GM04503 (cell line): ENCODE results near the gene DTX2.
"Not testable (repeated sequence)": the region's sequence is repeated elsewhere in the genome, so short reads cannot be mapped to it uniquely, and the experiment has no call there.

ENCODE experiments used
- DNase-seq: peaks from one replicate; pipeline ENCODE4 v3.0.0-alpha.2; 2012; ENCODE audit warnings: low read depth

DTX2 gene

DNA sequence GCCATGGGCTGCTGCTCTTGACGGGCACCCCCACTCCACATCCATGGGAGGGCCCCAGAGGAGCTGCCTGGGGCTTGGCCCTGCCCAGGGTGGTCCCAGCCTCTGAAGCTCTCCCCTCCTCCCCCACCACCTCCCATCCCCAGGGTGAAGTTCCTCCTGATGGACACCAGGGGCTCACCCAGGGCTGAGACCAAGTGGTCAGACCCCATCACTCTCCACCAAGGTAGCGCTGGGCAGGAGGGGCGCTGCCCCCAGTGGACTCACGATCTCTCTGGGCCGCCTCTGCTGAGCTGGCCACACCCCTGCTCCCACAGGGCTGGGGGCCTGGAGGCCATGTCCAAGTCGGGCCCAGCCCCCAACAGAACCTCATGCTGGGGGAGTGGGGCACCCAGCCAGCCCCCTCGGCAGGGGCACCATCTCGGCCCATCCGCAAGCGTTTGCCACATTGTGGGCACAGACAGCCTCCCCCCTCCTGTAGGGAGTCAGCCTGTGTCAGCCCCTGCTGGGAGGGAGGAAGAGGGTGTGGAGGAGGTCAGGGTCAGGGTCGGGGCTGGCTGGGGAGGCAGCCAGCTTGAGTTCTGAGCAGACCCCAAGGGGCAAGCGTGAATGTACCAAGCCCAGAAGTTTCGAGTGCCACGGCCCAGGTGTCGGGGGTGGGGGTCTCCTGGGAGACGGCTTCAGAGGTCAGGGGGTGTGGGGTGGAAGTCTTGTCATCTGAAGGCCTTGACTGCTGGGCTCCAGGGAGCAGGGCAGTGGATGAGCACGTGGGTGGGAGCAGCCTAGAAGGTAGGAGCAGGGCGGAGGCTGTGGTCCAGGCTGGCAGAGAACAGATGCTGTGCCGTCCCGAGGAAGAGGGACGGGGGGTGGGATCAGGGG is 51.7 kb downstream of the DTX2 start:
- DNase-seq: no peak

DNA sequence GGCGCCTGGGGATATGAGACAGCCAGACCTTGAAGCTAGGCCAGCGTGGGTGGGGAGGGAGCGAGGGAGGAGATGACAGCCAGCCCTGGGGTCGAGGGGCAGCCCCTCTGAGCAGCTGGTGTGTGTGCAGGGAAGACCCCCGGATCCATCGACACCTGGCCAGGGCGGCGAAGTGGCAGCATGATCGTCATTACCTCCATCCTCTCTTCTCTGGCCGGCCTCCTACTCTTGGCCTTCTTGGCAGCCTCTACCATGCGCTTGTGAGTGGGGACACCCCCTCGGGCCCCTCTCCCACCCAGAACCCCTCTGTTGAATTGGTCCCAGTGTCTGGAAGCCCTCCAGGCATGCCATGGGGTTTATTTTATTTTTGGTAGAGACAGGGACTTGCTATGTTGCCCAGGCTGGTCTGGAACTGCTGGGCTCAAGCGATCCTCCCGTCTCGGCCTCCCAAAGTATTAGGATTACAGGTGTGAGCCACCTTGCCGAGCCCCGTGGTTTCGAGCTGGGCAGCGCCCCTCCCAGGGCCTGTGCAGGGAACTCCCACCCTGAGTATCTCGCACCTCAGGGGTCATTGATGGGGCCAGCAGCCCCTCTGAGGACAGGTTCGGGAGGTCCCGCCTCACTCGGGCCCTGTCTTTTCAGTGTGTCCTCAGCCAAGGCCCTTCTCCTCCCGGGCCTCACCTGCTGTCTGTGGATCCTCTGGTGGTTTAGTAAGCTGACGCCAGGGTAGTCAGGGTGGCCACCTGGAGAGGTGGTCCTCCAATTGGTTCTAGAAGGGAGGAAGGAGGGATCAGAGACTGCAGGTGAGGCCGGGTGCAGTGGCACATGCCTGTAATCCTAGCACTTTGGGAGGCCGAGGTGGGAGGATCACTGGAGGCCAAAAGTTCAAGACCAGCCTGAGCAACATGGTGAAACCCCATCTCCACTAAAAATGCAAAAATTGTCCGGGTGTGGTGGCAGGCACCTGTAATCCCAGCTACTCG is 52.6 kb downstream of the DTX2 start:
- DNase-seq: no peak

DNA sequence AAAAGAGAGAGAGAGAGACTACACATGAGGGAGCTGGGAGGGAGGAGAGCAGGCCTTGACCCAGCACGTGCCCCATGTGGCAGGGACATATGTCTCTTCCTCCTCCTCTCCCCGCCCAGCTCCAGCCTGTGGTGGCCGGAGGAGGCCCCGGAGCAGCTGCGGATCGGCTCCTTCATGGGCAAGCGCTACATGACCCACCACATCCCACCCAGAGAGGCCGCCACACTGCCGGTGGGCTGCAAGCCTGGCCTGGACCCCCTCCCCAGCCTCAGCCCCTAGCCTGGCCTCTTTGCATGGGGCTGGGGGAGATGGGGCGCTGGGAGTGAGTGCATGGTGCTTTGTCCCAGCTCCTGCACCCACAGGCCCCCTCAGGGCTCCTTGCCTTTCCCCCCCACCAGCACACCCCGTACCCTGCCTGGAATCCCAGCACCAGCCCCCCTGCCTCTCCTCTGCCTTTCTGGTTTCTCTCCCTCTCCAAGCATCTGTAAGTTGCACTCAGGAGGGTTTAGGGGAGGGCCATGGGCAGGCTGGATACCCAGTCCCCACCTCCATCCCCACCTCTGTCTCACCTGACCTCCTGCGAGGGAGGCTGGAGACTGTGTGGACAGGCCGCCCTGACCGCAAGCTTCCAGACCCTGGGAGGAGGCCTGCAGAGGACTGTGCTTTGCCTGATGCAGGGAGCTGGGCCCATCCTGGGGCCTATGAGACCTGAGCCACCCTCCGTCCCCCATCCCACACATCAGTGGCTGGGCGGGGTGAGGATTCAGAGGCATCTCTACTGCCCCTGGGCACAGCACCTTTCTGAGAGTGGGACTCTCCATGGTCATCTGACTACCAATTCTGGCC is 53.6 kb downstream of the DTX2 start:
- no peak for DNase-seq

DNA sequence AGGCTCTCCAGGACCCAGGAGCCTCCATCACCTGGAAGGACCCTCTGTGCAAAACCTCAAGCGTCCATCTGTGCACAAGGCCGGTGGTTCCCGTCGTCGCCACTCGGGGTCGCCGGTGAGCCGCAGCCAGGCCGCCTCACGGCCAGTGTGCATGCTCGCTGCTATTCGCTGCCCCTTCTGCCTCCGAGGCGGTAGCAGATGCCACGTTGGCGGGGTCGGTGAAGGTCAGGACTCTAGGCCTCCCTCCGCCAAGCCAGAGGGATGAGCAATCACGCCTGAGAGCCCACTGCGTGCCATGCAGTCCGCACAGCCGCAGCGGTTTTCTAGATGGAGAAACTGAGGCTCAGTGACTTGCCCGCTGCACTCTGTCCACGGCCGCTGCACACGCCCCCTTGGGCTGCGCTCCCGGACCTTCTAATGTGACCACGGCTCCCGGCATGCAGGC is 54.5 kb downstream of the DTX2 start:
- DNase-seq: no peak

DNA sequence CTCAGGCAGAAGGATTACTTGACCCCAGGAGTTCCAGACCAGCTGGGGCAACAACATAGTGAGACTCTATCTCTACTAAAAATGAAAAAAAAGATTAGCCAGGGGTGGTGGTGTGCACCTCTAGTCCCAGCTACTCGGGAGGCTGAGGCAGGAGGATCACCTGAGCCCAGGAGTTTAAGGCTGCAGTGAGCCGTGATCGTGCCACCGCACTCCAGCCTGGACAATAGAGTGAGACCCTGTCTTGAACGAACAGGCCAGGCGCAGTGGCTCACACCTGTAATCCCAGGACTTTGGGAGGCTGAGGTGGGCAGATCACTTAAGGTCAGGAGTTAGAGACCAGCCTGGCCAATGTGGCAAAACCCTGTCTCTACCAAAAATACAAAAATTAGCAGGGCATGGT is 55.4 kb downstream of the DTX2 start:
- DNase-seq: not testable (repeated sequence)

DNA sequence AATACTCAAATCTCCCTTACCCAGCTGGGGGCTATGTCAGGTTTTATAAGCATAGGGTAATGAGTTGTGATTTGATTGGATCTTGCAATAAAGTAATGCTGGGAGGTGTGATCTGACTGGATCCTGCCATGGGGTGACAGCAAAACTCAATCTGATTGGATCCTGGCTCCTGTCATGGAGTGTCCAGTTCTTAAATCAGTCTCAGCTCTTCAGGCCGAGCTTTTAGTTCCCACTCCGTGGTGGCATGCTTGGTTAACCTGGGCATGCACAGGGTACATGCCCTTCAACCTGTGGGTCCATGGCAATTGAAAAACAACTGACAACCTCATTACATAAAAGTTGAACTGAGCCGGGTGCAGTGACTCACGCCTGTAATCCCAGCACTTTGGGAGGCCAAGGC is 64.7 kb downstream of the DTX2 start:
- not testable (repeated sequence) for DNase-seq

DNA sequence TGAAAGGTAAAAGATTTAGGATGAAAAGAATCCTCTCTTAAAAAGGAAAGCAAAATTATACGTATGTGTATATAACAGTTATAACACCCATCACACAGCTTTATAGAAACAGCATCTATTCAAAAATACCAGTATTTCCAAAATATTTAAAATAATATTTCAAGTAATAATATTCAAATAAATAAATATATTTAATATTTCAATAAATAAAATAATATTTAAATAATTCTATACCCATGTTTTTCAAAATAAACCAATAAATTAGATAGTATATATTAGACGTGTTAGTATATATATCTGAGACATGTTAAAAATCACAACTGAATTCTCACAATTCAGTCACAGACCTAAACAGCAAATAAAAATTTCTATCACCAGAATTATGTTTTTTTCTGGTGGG is 70.1 kb downstream of the DTX2 start:
- not testable (repeated sequence) for DNase-seq

DNA sequence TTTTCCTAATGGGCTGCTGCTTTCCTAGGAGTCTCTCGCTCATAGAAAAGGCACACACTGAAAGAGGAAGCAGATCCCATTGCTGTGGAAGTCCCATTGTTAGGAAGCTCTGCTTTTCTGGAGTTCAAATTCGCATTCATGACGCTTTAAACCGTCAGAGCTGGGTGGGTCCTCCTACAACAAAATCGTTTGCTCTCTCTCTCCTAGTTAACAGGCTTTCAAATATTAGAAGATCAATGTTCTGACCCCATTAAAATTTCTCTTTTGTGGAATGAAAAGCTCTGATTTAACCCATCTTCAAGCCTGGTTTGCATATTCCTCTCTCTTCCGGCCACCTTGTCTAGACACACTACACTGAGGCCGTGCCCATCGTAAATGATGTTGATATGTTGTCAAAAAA is 81.7 kb downstream of the DTX2 start, which contains the start of gene SPDYE16:
TSS of gene SPDYE16 (minus strand) at position 101 of the 400 bp plus-strand sequence. CDS start 1,838 bp downstream, outside the sequence.
- DNase-seq: not testable (repeated sequence)

DNA sequence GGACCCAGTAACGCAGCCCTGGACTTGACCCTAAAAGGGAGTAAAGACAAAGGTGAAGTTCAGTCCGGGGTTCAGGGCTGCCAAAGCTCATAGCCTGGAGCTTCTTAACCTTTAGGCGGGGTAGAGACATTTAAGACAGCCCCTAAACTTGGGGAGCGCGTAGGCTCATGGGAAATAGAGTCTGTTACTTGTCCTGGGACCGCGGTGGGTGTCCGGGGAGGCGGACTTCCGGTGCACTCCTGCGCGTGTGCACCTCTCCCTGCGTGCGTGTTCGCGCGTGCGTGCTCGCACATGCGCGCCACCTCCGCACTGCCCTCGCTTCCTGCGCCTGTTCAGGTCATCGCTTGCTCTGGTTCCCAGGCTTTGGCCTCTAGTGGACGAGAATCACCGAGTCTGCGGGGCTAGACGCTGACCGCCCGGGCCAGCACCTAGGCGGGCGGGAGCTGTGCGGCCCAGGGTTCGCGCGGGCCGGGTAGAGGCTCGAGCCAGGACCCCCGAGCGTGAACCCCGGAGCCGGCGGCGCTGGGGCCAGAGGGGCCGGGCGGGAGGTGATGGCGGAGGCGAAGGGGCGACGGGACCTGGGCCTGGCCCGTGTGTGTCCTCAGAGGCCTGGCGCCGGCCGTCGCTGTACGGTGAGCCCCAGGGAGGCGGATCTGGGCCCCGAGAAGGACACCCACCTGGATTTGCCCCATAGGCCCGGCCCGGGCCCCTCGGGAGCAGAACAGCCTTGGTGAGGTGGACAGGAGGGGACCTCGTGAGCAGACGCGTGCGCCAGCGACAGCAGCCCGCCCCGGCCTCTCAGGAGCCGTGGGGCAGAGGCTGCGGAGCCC is 87.7 kb downstream of the DTX2 start:
- peak; percentile 64 for DNase-seq

DNA sequence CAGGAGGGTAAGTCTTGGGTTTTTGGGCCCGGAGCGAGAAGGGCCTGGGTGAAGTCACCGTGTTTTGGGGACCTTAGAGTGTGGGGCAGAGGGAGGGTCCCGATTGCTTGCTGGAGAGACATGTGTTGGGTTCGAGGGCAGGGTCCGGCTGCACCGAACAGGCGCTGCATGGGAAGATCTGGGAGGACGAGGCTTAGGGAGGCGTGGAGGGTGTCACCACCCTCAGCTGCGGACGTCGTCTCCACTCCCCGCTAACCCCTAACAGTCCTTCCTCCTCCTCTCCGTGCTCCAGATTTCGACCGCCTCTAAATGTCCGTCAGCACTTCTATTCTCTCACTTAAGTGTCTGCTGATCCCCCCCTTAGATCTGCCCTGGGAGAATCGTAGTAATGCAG is 88.3 kb downstream of the DTX2 start:
- not testable (repeated sequence) for DNase-seq

DNA sequence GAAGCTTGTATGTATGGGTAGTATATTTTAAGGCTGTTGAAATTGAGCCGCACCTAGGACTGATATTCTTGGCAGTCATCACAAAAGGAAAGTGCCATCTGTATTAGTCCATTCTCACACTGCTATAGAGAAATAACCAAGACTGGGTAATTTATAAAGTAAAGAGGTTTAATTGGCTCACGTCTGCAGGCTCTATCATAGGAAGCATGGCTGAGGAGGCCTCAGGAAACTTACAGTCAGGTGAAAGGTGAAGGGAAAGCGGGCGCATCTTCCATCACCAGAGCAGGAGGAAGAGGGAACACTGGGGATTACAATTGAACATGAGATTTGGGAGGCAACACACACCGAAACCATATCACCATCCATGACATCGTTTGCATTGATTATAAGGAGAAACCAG is 90.5 kb downstream of the DTX2 start:
- not testable (repeated sequence) for DNase-seq
